C4-2B (cell line): ENCODE measurements around the gene LYRM1.

Experiments used
- H3K27ac ChIP-seq: fragments of 450-650 bp; 2 replicates; pipeline ENCODE4 v1.5.1; 2017
- ZFX ChIP-seq: fragments of 450-650 bp; IDR thresholded peaks from 2 replicates; pipeline ENCODE4 v1.6.1; 2017
- TF ChIP-seq, protein P1 (sequence below): fragments of 450-650 bp; conservative IDR thresholded peaks from 2 replicates; pipeline ENCODE4 v1.5.1; 2017; ENCODE audit warnings: mild to moderate bottlenecking

The LYRM1 gene

GRCh38 chr16:20899071-20899470 is 1.5 kb upstream of the LYRM1 start:
- TF ChIP-seq ZFX, result no peak
- H3K27ac ChIP-seq, result no peak overlapping the region

GRCh38 chr16:20899477-20900298 is 883 bp upstream of the LYRM1 start:
- H3K27ac ChIP-seq, result peak overlapping the region; percentile 90

DNA sequence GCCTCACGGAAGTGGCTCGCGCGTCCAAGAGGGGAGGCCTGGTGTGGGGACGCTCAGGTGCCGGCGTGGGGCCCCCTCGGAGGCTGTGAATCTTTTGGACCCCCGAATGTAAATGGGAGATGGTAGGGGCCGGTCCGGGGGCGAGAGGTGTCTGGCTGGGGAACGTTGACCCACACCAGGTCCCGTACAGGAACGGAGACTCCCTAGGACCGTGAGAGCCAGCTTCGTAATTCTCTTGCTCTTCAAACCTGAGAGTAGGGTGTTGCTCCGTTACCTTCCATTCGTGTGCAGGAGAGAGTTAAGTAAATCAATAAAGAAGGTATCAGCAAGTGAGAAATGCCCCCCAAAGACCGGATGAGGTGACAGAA is 481 bp downstream of the LYRM1 start:
- H3K27ac ChIP-seq, result peak overlapping the region; percentile 90
- TF ChIP-seq ZFX, result no peak
- TF ChIP-seq, protein P1, sequence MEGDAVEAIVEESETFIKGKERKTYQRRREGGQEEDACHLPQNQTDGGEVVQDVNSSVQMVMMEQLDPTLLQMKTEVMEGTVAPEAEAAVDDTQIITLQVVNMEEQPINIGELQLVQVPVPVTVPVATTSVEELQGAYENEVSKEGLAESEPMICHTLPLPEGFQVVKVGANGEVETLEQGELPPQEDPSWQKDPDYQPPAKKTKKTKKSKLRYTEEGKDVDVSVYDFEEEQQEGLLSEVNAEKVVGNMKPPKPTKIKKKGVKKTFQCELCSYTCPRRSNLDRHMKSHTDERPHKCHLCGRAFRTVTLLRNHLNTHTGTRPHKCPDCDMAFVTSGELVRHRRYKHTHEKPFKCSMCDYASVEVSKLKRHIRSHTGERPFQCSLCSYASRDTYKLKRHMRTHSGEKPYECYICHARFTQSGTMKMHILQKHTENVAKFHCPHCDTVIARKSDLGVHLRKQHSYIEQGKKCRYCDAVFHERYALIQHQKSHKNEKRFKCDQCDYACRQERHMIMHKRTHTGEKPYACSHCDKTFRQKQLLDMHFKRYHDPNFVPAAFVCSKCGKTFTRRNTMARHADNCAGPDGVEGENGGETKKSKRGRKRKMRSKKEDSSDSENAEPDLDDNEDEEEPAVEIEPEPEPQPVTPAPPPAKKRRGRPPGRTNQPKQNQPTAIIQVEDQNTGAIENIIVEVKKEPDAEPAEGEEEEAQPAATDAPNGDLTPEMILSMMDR, result no peak

More at GRCh38 chr16:20899477-20900298, 883 bp upstream of the LYRM1 start:
- TF ChIP-seq, protein P1, result no peak
- TF ChIP-seq ZFX, result no peak

- peak overlapping the region; percentile 90 for H3K27ac ChIP-seq
- TF ChIP-seq, protein P1, result no peak
- TF ChIP-seq ZFX, result no peak
These were observed 1.0 kb downstream of the LYRM1 start for GRCh38 chr16:20901436-20902112.

DNA sequence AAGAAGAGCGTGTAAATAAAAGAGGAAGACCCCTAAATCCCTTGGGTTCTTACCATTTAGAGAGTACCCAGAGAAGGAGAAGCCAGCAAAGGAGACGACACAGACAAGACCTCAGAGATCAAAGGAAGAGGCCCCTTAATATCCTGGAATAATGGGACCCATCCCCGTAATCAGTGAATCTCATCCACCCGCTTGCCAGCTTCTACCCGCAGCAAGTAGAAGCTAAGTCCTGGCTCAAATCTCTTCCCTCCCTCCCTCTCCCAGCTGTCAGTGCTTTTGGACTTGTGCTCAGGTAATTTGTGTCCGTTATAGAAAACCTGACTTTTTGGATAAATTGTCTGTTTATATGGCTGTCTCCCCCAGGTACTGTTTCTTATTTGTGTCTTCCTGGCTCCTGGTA is 1.9 kb downstream of the LYRM1 start:
- peak overlapping the region; percentile 90 for H3K27ac ChIP-seq
- TF ChIP-seq, protein P1, result no peak
- no peak for TF ChIP-seq ZFX

DNA sequence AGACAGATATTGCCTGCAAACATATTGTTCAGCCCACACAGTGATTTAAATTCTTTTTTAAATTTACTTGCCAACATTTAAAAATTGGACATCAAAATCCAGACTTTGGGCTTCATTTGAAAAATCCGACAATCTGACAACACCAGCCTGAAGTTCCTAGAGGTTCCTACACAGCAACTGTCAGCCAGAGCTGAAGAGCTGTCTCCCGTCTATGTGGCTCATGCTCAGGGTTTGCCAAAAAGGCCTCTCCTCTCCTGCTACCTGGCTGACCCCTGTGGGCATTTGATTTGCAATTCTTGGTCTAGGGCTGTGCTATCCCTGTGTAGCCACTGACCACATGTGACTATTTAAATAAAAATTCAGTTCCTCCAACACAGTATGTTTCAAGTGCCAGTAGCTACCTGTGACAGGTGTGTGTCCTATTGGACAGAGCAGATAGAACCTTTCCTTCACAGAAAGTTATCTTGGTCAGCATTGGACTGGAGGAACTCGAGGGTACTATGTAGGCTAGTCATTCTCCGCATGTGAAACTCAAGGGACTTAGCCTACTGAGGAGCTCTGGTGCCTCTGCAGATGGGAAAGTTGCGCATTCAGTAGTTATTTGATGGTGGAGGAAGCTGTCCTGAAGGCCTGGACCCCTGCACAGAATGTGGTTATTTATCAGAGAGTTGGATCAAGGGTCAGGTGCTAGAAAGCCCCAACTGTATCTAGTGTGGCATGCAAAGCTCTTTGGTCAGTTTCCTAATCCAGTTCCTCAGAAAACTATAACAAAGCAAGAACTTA is 2.7 kb downstream of the LYRM1 start:
- no peak overlapping the region; the same call in 1 of the 2 replicates for H3K27ac ChIP-seq
- TF ChIP-seq, protein P1, result no peak
- TF ChIP-seq ZFX, result no peak

GRCh38 chr16:20903899-20904506 is 3.4 kb downstream of the LYRM1 start:
- no peak for TF ChIP-seq ZFX
- TF ChIP-seq, protein P1, result no peak
- no peak overlapping the region for H3K27ac ChIP-seq
